GM15510 (cell line): ENCODE data around the gene ADK.

Experiments used
- POLR2A ChIP-seq: IDR thresholded peaks from 3 replicates; pipeline ENCODE4 v1.6.1; 2011; ENCODE audit warnings: borderline replicate concordance; ENCODE audit not compliant: insufficient read length; ENCODE audit errors: extremely low read depth

The ADK gene

GRCh38 chr10:74150990-74151878 is at the start of gene ADK:
ADK (plus strand) TSS chr10:74151221; CDS start chr10:74151279, 58 bp downstream.
- TF ChIP-seq POLR2A, result peak; percentile 78

- TF ChIP-seq POLR2A, result no peak
Measured at GRCh38 chr10:74103560-74104258, 47.3 kb upstream of the ADK start.

- TF ChIP-seq POLR2A, result no peak
Measured at GRCh38 chr10:74104480-74104879, 46.5 kb upstream of the ADK start.

GRCh38 chr10:74104996-74105395 is 46.0 kb upstream of the ADK start:
- TF ChIP-seq POLR2A, result no peak

- TF ChIP-seq POLR2A, result no peak
Measured at GRCh38 chr10:74107391-74107790, 43.6 kb upstream of the ADK start.

- TF ChIP-seq POLR2A, result no peak
Measured at GRCh38 chr10:74109452-74109851, 41.6 kb upstream of the ADK start.

- TF ChIP-seq POLR2A, result no peak
Measured at GRCh38 chr10:74110120-74110519, 40.9 kb upstream of the ADK start.

- no peak for TF ChIP-seq POLR2A
Measured at GRCh38 chr10:74111799-74112198, 39.2 kb upstream of the ADK start.

- TF ChIP-seq POLR2A, result no peak
Measured at GRCh38 chr10:74113546-74113945, 37.5 kb upstream of the ADK start.

- TF ChIP-seq POLR2A, result no peak
Measured at GRCh38 chr10:74114041-74114448, 37.0 kb upstream of the ADK start.

GRCh38 chr10:74117738-74118137 is 33.3 kb upstream of the ADK start:
- TF ChIP-seq POLR2A, result no peak

- no peak for TF ChIP-seq POLR2A
Measured at GRCh38 chr10:74118804-74119203, 32.2 kb upstream of the ADK start.

GRCh38 chr10:74120911-74121310 is 30.1 kb upstream of the ADK start:
- TF ChIP-seq POLR2A, result no peak

- no peak for TF ChIP-seq POLR2A
Measured at GRCh38 chr10:74121368-74121767, 29.7 kb upstream of the ADK start.

- no peak for TF ChIP-seq POLR2A
Measured at GRCh38 chr10:74122060-74122459, 29.0 kb upstream of the ADK start.

- TF ChIP-seq POLR2A, result no peak
Measured at GRCh38 chr10:74123081-74123480, 27.9 kb upstream of the ADK start.

- TF ChIP-seq POLR2A, result no peak
Measured at GRCh38 chr10:74133923-74134820, 16.8 kb upstream of the ADK start.
